ENCODE measurements around the gene ADCY1.
"Not testable (repeated sequence)": the region's sequence is repeated elsewhere in the genome, so short reads cannot be mapped to it uniquely, and the experiment has no call there.

- TF ChIP-seq EZH2 (IDR thresholded peaks at IDR 0.05); POLR2AphosphoS5 (IDR thresholded peaks at IDR 0.05; ENCODE audit: borderline replicate concordance, low read depth, low read length): not testable (repeated sequence)
Observed at GRCh38 chr7:45731692-45732443, 157.7 kb downstream of the ADCY1 start.
